Measurements from ENCODE around the gene SPINK6. TPM values are rescaled to one million over a fixed set of nuclear protein-coding genes. Genes with fewer than 3 reads are reported as not detected.

The SPINK6 gene
- total and polyA plus RNA-seq, 2 of the 4 experiments (the other 2 are of a cell fraction), result not detected

DNA sequence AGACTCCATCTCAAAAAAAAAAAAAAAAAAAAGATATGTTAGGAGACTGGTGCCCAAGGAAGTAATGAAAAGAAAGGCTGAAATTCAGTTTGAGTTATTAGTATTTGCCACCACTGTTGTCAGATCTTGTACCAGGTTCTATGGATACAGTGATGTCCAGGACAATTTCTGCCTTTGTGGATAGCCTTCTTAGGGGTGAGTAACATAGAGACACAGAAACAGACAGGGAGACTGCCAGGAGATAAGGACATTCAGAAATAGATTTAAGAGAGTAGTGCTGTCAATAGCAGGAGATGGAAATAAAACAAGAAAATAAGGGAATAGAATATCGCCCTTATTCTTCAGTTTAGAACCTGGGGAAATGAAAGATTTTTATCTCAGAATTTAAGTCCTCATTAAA, 40.8 kb upstream of the SPINK6 start:
- H2BK5ac ChIP-seq (ENCODE audit: low read depth, low read length, poor library complexity, severe bottlenecking), result no peak overlapping the region
- H3K9me1 ChIP-seq (ENCODE audit: insufficient read depth, low read length), result no peaks in the 10 kb centered on the region
- no peak overlapping the region for H2BK120ac ChIP-seq (ENCODE audit: low read depth, low read length)
- in situ Hi-C loops (cut with MboI; ENCODE audit: low sequenced_read_pairs), result no loop called here
- ATAC-seq (ENCODE audit: low read depth) (no peak), DNase-seq (no peak)
- H4K20me1 ChIP-seq (ENCODE audit: insufficient read depth, low read length), result no peaks in the 10 kb centered on the region
- WGBS, 2 experiments (ENCODE audit: extremely low coverage in 2 of 2, insufficient read length in 1 of 2), result no CpG with 5 or more reads among the region's 1 CpG
- no peaks in the 10 kb centered on the region for H3K4me1 ChIP-seq (ENCODE audit: control insufficient read depth, insufficient read depth, low read length)
- no peak overlapping the region for H3K4me2 ChIP-seq (ENCODE audit: low read depth, low read length)
- no peak overlapping the region for H4K91ac ChIP-seq (ENCODE audit: insufficient read depth, low read depth, low read length)
- H3K4me3 ChIP-seq (ENCODE audit: insufficient read depth, low read depth, low read length), result no peak overlapping the region
- no peak overlapping the region for H4K5ac ChIP-seq (ENCODE audit: low read depth, low read length)
- no peak overlapping the region for H3K4ac ChIP-seq (ENCODE audit: low read depth, low read length)
- BruUV-seq (replicated peaks), result no TSS peak
- H3K27me3 ChIP-seq (ENCODE audit: control insufficient read depth, insufficient read depth, low read length), result no peaks in the 10 kb centered on the region
- no peak overlapping the region for H2BK15ac ChIP-seq (ENCODE audit: low read depth, low read length)
- TF ChIP-seq, protein P1, sequence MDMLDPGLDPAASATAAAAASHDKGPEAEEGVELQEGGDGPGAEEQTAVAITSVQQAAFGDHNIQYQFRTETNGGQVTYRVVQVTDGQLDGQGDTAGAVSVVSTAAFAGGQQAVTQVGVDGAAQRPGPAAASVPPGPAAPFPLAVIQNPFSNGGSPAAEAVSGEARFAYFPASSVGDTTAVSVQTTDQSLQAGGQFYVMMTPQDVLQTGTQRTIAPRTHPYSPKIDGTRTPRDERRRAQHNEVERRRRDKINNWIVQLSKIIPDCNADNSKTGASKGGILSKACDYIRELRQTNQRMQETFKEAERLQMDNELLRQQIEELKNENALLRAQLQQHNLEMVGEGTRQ (IDR thresholded peaks at IDR 0.05; ENCODE audit: low read depth, low read length), result no peak
- no peak for TF ChIP-seq RFX5 (IDR thresholded peaks at IDR 0.05; ENCODE audit: low read depth, low read length)
- no peak overlapping the region for H3K27ac ChIP-seq (ENCODE audit: insufficient read depth, low read length)
- dilution Hi-C loops (cut with HindIII; ENCODE audit: low sequenced_read_pairs, unreplicated experiment), result no loop called here
- H3K14ac ChIP-seq (replicated peaks; ENCODE audit: low read depth, low read length), result no peak overlapping the region
- POLR2A ChIA-PET (ENCODE audit: unreplicated experiment), result interaction anchor here (0.6 kb wide), 1 partner anchor 39 kb away, joined by 3 read pairs; no protein-coding TSS in a partner anchor
- H3K23ac ChIP-seq (ENCODE audit: low read depth, low read length), result no peak overlapping the region
- H3K9ac ChIP-seq (ENCODE audit: low read depth, low read length), result no peak overlapping the region
- H3K56ac ChIP-seq (ENCODE audit: extremely low read depth, insufficient read depth, low read length), result no peak overlapping the region
- H3K79me1 ChIP-seq (ENCODE audit: low read depth in 1 of 2, low read length in 2 of 2), result no peaks in the 10 kb centered on the region
- no peak overlapping the region for H2AK5ac ChIP-seq (ENCODE audit: low read depth, low read length)
- H3K9me3 ChIP-seq (ENCODE audit: control insufficient read depth, insufficient read depth, low read length), result no peaks in the 10 kb centered on the region
- H2AK9ac ChIP-seq (replicated peaks; ENCODE audit: low read depth, low read length, poor library complexity), result no peak overlapping the region
- no peak overlapping the region for H2BK20ac ChIP-seq (ENCODE audit: low read depth, low read length)
- no peak overlapping the region for H4K8ac ChIP-seq (ENCODE audit: low read depth in 2 of 2, low read length in 2 of 2)
- no peak overlapping the region for H3K18ac ChIP-seq (ENCODE audit: low read depth, low read length)
- intact Hi-C loops (cut with micrococcal nuclease), result no loop called here
- H3K36me3 ChIP-seq (ENCODE audit: control insufficient read depth, insufficient read depth, low read length), result no peaks in the 10 kb centered on the region
- H2AFZ ChIP-seq (replicated peaks; ENCODE audit: low read length, poor library complexity), result no peak overlapping the region
- CTCF ChIA-PET, result no interaction called here

Data from IMR-90 (cell line).